ENCODE measurements around the gene DBNL.

- TF ChIP-seq CTCF (IDR thresholded peaks at IDR 0.05; ENCODE audit: insufficient read depth, low read length, poor library complexity, severe bottlenecking) (no peak), EZH2phosphoT487 (conservative IDR thresholded peaks at IDR 0.05; ENCODE audit: low read length) (no peak)
Observed at GRCh38 chr7:44086627-44087026, 42.1 kb downstream of the DBNL start.

Measured in SU-DHL-6 (cell line).